Heart left ventricle (tissue), 13 donors: Measurements from ENCODE around the gene RAPGEF3.
A peak's percentile ranks its signal among the peaks of the same experiment; 100 is the strongest.

Experiments
- POLR2A ChIP-seq, 2 donors: fragments of 450-650 bp; IDR thresholded peaks; one replicate each; pipeline ENCODE4 v1.6.1; 2017; ENCODE audit warnings: antibody characterized with exemption in 2 of 2, mild to moderate bottlenecking in 2 of 2, moderate library complexity in 2 of 2
- TF ChIP-seq, protein P1 (sequence below), 12 donors: fragments of 200-600 bp; sonication (generic) in 4 of 12; IDR thresholded peaks; one replicate each; pipeline versions ENCODE4 v1.5.0 to v1.8.0; 2018 to 2022; ENCODE audit warnings: antibody characterized with exemption in 12 of 12, mild to moderate bottlenecking in 5 of 12
- donor health status: ischemic (EF 13 %, LVEDD 7.1; RV severe dilation, severe dysfunction).
- donor health status: DM: no; HTN: yes; CAD: no.
- donor health status: DM: no; HTN: no; CAD: no.
- donor health status: ischemic (EF 25% LVEDD 6.9; RV normal size, moderate dysfunction).
- donor health status: ischemic (EF 25% LVEDD 5.7; RV mildly dilated, moderate dysfunction).
- donor health status: ischemic (EF 35%, LVEDD 5.7; RV mildly dilated, moderate dysfunction).
- donor health status: nonischemic (EF 11% LVEDD 7.7; RV severe dilation, severe dysfunction).
- donor health status: DM: yes; HTN: yes; CAD: no.
- donor health status: PGD.
- donor health status: ischemic (EF 29% LVEDD 5.4; RV normal size, mild dysfunction).
- donor health status: nonischemic (EF 23%, LVEDD 6.1; RV moderate dilation, normal function).

DNA sequence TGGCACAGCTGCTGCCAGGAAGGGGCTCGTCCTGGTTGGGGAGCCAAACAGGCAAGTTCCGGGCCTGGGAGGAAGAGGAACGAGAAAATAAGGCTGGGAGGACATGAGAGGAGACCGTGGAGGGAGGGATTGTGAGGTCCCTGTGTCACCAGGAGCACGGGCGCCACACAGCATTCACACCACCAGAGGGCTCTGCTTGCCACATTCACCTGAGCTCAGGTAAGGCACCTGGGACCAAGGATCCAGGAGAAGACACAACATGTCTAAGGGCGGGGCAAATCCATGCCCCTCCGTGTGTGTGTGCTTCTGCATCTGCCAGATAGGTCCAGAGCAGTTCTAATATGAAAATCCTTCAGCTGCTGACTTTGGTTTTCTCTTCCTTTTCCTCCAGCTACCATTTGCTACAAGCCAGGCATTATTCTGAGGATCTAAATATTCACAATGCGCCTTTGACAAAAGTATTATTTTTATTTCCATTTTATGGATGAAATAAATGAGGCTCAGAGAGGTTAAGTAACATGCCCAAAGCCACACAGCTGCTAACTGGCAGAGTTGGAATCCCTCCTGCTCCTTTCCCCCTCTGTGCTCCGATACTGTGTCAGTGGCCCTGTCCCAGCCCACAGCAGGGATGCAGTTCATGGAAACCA is 14.6 kb downstream of the RAPGEF3 start:
- TF ChIP-seq, protein P1, sequence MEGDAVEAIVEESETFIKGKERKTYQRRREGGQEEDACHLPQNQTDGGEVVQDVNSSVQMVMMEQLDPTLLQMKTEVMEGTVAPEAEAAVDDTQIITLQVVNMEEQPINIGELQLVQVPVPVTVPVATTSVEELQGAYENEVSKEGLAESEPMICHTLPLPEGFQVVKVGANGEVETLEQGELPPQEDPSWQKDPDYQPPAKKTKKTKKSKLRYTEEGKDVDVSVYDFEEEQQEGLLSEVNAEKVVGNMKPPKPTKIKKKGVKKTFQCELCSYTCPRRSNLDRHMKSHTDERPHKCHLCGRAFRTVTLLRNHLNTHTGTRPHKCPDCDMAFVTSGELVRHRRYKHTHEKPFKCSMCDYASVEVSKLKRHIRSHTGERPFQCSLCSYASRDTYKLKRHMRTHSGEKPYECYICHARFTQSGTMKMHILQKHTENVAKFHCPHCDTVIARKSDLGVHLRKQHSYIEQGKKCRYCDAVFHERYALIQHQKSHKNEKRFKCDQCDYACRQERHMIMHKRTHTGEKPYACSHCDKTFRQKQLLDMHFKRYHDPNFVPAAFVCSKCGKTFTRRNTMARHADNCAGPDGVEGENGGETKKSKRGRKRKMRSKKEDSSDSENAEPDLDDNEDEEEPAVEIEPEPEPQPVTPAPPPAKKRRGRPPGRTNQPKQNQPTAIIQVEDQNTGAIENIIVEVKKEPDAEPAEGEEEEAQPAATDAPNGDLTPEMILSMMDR (IDR thresholded peaks at IDR 0.05), result peak in 8 of 12 donors; percentile 15 to 36 (median 30)
- TF ChIP-seq POLR2A (IDR thresholded peaks at IDR 0.05), result no peak
